ENCODE measurements around the gene CPNE9.

The CPNE9 gene

GRCh38 chr3:9689757-9690156, 13.9 kb upstream of the CPNE9 start:
- H3K9me3 ChIP-seq (replicated peaks; ENCODE audit: insufficient read depth, low read length) = no peaks in the 10 kb centered on the region
- TF ChIP-seq EZH2phosphoT487 (IDR thresholded peaks at IDR 0.05; ENCODE audit: low read length) = no peak
- no peak for TF ChIP-seq EZH2 (optimal IDR thresholded peaks at IDR 0.05; ENCODE audit: low read depth, low read length)
- no peak for TF ChIP-seq CTCF (IDR thresholded peaks at IDR 0.05; ENCODE audit: low read length)
- H4K20me1 ChIP-seq (ENCODE audit: insufficient read depth, low read length) = no peaks in the 10 kb centered on the region
- no peaks in the 10 kb centered on the region for H3K27me3 ChIP-seq (replicated peaks; ENCODE audit: insufficient read depth, low read length)
- no peak overlapping the region for H3K4me2 ChIP-seq (ENCODE audit: low read depth, low read length)
- H3K79me2 ChIP-seq (ENCODE audit: low read length) = no peaks in the 10 kb centered on the region
- H3F3A ChIP-seq (ENCODE audit: insufficient read depth, low read length) = no peaks in the 10 kb centered on the region
- no peak overlapping the region for H3K4me3 ChIP-seq (ENCODE audit: low read length)
- H3K27ac ChIP-seq (ENCODE audit: low read length) = no peak overlapping the region
- DNase-seq = no peak
- no peaks in the 10 kb centered on the region for H3K9me2 ChIP-seq (replicated peaks; ENCODE audit: insufficient read depth, low read length)
- no peak overlapping the region for H2AFZ ChIP-seq (ENCODE audit: low read length)
- peaks cover 3% of the 10 kb centered on the region; the same call in 1 of the 2 replicates for H3K36me3 ChIP-seq (replicated peaks; ENCODE audit: insufficient read depth, low read length)
- no peak overlapping the region for H3K9ac ChIP-seq (ENCODE audit: low read length)
- no peaks in the 10 kb centered on the region for H3K4me1 ChIP-seq (ENCODE audit: low read length)

DNA sequence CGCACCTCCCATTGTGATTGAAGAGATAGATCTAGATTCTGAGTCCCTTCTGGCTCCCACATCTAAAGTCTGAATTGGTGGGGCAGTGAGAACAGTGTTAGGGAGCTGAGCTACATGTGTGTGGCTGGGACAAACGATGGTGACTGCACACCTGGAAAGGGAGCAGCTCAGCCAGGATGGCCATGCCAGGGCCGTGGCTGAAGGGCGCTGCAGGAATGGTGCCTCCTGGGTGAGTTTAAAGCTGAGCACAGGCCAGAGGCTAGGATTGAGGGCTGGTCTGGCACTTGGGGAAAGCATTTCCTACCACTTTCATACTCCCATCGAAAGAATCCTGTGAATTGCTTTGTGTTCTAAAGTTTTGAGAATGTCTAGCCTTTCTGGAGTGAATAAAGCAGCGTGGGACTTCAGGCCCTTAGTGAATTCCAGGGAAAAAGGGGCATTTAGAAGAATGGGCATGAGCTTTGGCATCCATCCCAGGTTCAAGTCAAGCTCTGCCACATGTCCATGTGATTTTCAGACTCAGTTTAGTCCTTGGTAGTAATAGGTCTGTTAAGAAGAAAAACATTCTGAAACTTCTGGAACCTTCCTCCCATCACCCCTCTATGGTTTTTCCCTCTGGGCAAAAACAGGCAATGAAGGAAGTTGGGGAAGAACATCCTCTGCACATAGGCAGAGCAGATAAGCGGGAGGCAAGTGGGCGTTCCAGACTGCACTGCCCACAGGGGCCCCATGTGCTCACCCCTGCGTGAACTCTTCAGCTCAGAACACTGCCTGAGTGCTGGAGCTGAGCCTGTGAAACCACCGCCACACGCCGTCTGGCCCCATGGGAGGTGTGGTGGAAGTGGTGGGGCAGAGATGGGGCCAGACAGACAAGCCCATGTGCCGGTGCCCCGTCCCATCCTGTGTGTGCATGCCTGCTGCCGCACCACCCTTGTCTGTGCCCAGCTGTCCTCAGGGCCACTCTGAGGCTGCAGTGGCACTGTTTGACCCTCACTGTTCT, 12.9 kb upstream of the CPNE9 start:
- no peaks in the 10 kb centered on the region for H3K9me3 ChIP-seq (replicated peaks; ENCODE audit: insufficient read depth, low read length)
- H2AFZ ChIP-seq (ENCODE audit: low read length) = no peak overlapping the region
- no peak overlapping the region for H3K27ac ChIP-seq (ENCODE audit: low read length)
- H3K36me3 ChIP-seq (replicated peaks; ENCODE audit: insufficient read depth, low read length) = peaks cover 3% of the 10 kb centered on the region; the same call in 1 of the 2 replicates
- no peak for DNase-seq
- no peaks in the 10 kb centered on the region for H3F3A ChIP-seq (ENCODE audit: insufficient read depth, low read length)
- TF ChIP-seq CTCF (IDR thresholded peaks at IDR 0.05; ENCODE audit: low read length) (no peak), EZH2 (optimal IDR thresholded peaks at IDR 0.05; ENCODE audit: low read depth, low read length) (no peak), EZH2phosphoT487 (IDR thresholded peaks at IDR 0.05; ENCODE audit: low read length) (no peak)
- no peaks in the 10 kb centered on the region for H3K79me2 ChIP-seq (ENCODE audit: low read length)
- H3K9me2 ChIP-seq (replicated peaks; ENCODE audit: insufficient read depth, low read length) = no peaks in the 10 kb centered on the region
- no peak overlapping the region for H3K4me2 ChIP-seq (ENCODE audit: low read depth, low read length)
- H3K4me3 ChIP-seq (ENCODE audit: low read length) = no peak overlapping the region
- H3K27me3 ChIP-seq (replicated peaks; ENCODE audit: insufficient read depth, low read length) = no peaks in the 10 kb centered on the region
- no peak overlapping the region for H3K9ac ChIP-seq (ENCODE audit: low read length)
- H3K4me1 ChIP-seq (ENCODE audit: low read length) = no peaks in the 10 kb centered on the region
- no peaks in the 10 kb centered on the region for H4K20me1 ChIP-seq (ENCODE audit: insufficient read depth, low read length)

DNA sequence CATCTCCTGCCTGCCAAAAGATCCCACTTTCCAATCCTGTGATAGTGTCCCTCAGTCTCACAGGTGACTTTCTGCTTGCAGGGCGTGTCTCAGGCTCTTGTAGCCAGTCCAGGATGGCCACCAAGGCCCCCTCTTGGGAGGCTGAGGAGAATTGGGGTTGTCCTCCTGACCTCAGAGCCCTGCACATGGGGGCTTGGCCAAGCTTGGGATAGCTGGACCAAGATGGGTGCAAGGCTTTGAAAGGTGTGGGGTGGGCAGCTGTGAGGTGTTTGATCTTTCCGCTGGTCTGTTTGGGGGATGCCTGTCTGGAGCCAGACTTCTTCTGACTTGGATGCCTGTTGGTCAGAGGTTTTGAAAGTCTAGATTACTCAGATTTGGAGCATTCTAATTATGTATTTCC, 12.0 kb upstream of the CPNE9 start:
- TF ChIP-seq CTCF (IDR thresholded peaks at IDR 0.05; ENCODE audit: low read length) (no peak), EZH2 (optimal IDR thresholded peaks at IDR 0.05; ENCODE audit: low read depth, low read length) (no peak), EZH2phosphoT487 (IDR thresholded peaks at IDR 0.05; ENCODE audit: low read length) (no peak)
- peaks cover 3% of the 10 kb centered on the region; the same call in 1 of the 2 replicates for H3K36me3 ChIP-seq (replicated peaks; ENCODE audit: insufficient read depth, low read length)

More for the DNA sequence above, 12.0 kb upstream of the CPNE9 start:
- Histone ChIP-seq H3K9me2 (replicated peaks; ENCODE audit: insufficient read depth, low read length) (no peaks in the 10 kb centered on the region), H3K4me2 (ENCODE audit: low read depth, low read length) (no peak overlapping the region), H3F3A (ENCODE audit: insufficient read depth, low read length) (no peaks in the 10 kb centered on the region), H3K27ac (ENCODE audit: low read length) (no peak overlapping the region), H3K9ac (ENCODE audit: low read length) (no peak overlapping the region), H2AFZ (ENCODE audit: low read length) (no peak overlapping the region), H3K27me3 (replicated peaks; ENCODE audit: insufficient read depth, low read length) (no peaks in the 10 kb centered on the region), H3K4me1 (ENCODE audit: low read length) (no peaks in the 10 kb centered on the region), H3K79me2 (ENCODE audit: low read length) (no peaks in the 10 kb centered on the region), H3K4me3 (ENCODE audit: low read length) (no peak overlapping the region), H3K9me3 (replicated peaks; ENCODE audit: insufficient read depth, low read length) (no peaks in the 10 kb centered on the region), H4K20me1 (ENCODE audit: insufficient read depth, low read length) (no peaks in the 10 kb centered on the region)
- DNase-seq = no peak

All from MM.1S (cell line).